HEK293 (cell line): ENCODE measurements around the gene HLA-DMB.

Source experiments
- ATF2 ChIP-seq: fragments of 450-650 bp; formaldehyde crosslinking; IDR thresholded peaks from 2 replicates; pipeline ENCODE4 v1.5.1; 2016; ENCODE audit warnings: missing biosample characterization, missing genetic modification characterization, low read depth
- BCL11A ChIP-seq: fragments of 450-650 bp; formaldehyde crosslinking; IDR thresholded peaks from 2 replicates; pipeline ENCODE4 v1.5.1; 2016; ENCODE audit warnings: low read depth, missing biosample characterization, missing genetic modification characterization
- BCL11B ChIP-seq: fragments of 450-650 bp; formaldehyde crosslinking; IDR thresholded peaks from 2 replicates; pipeline ENCODE4 v1.5.1; 2016; ENCODE audit warnings: low read depth, missing biosample characterization, missing genetic modification characterization
- HOXD13 ChIP-seq: sonication (generic); formaldehyde crosslinking; IDR thresholded peaks from 2 replicates; pipeline ENCODE4 v1.8.0; 2022; ENCODE audit warnings: missing genetic modification reagents, borderline replicate concordance
- KLF1 ChIP-seq: fragments of 450-650 bp; formaldehyde crosslinking; IDR thresholded peaks from 2 replicates; pipeline ENCODE4 v1.5.1; 2016; ENCODE audit warnings: missing biosample characterization, missing genetic modification characterization
- SP2 ChIP-seq: fragments of 450-650 bp; formaldehyde crosslinking; IDR thresholded peaks from 2 replicates; pipeline ENCODE4 v1.5.1; 2016; ENCODE audit warnings: missing biosample characterization, missing genetic modification characterization
- YY1 ChIP-seq: fragments of 450-650 bp; formaldehyde crosslinking; IDR thresholded peaks from 2 replicates; pipeline ENCODE4 v1.5.1; 2018; ENCODE audit warnings: missing biosample characterization, missing genetic modification characterization
- ZBTB1 ChIP-seq: fragments of 450-650 bp; formaldehyde crosslinking; IDR thresholded peaks from 2 replicates; pipeline ENCODE4 v1.5.1; 2016; ENCODE audit warnings: missing biosample characterization, missing genetic modification characterization
- ZBTB10 ChIP-seq: fragments of 450-650 bp; formaldehyde crosslinking; IDR thresholded peaks from 2 replicates; pipeline ENCODE4 v1.5.1; 2016; ENCODE audit warnings: missing biosample characterization, missing genetic modification characterization
- ZNF132 ChIP-seq: fragments of 450-650 bp; formaldehyde crosslinking; IDR thresholded peaks from 2 replicates; pipeline ENCODE4 v1.5.1; 2017; ENCODE audit warnings: missing biosample characterization, missing genetic modification characterization, borderline replicate concordance
- ZNF133 ChIP-seq: fragments of 450-650 bp; formaldehyde crosslinking; IDR thresholded peaks from 2 replicates; pipeline ENCODE4 v1.5.1; 2016; ENCODE audit warnings: missing biosample characterization, missing genetic modification characterization
- ZNF18 ChIP-seq: fragments of 450-650 bp; formaldehyde crosslinking; IDR thresholded peaks from 2 replicates; pipeline ENCODE4 v1.5.1; 2016; ENCODE audit warnings: missing biosample characterization, missing genetic modification characterization
- ZNF184 ChIP-seq: fragments of 450-650 bp; IDR thresholded peaks from 2 replicates; pipeline ENCODE4 v1.5.1; 2018; ENCODE audit warnings: missing biosample characterization, mild to moderate bottlenecking, missing genetic modification characterization
- ZNF266 ChIP-seq: fragments of 450-650 bp; formaldehyde crosslinking; IDR thresholded peaks from 2 replicates; pipeline ENCODE4 v1.5.1; 2016; ENCODE audit warnings: missing biosample characterization, missing genetic modification characterization, low read depth
- ZNF280D ChIP-seq: fragments of 450-650 bp; formaldehyde crosslinking; IDR thresholded peaks from 2 replicates; pipeline ENCODE4 v1.5.1; 2016; ENCODE audit warnings: missing biosample characterization, missing genetic modification characterization
- ZNF292 ChIP-seq: fragments of 450-650 bp; formaldehyde crosslinking; IDR thresholded peaks from 2 replicates; pipeline ENCODE4 v1.5.1; 2016; ENCODE audit warnings: low read depth, missing biosample characterization, missing genetic modification characterization, borderline replicate concordance
- ZNF423 ChIP-seq: fragments of 450-650 bp; formaldehyde crosslinking; IDR thresholded peaks from 2 replicates; pipeline ENCODE4 v1.5.1; 2016; ENCODE audit warnings: missing biosample characterization, missing genetic modification characterization
- ZNF514 ChIP-seq: fragments of 450-650 bp; formaldehyde crosslinking; IDR thresholded peaks from 2 replicates; pipeline ENCODE4 v1.5.1; 2016; ENCODE audit warnings: missing biosample characterization, missing genetic modification characterization
- ZNF529 ChIP-seq: fragments of 450-650 bp; formaldehyde crosslinking; IDR thresholded peaks from 2 replicates; pipeline ENCODE4 v1.5.1; 2017; ENCODE audit warnings: missing genetic modification characterization, missing biosample characterization; ENCODE audit not compliant: insufficient replicate concordance
- ZNF548 ChIP-seq: fragments of 450-650 bp; formaldehyde crosslinking; IDR thresholded peaks from 2 replicates; pipeline ENCODE4 v1.5.1; 2016; ENCODE audit warnings: missing biosample characterization, missing genetic modification characterization
- ZNF624 ChIP-seq: fragments of 450-650 bp; formaldehyde crosslinking; IDR thresholded peaks from 2 replicates; pipeline ENCODE4 v1.5.1; 2017; ENCODE audit warnings: missing biosample characterization, missing genetic modification characterization
- ZNF629 ChIP-seq: fragments of 450-650 bp; formaldehyde crosslinking; IDR thresholded peaks from 2 replicates; pipeline ENCODE4 v1.5.1; 2017; ENCODE audit warnings: missing biosample characterization, missing genetic modification characterization
- ZNF670 ChIP-seq: fragments of 450-650 bp; formaldehyde crosslinking; IDR thresholded peaks from 2 replicates; pipeline ENCODE4 v1.5.1; 2016; ENCODE audit warnings: missing biosample characterization, missing genetic modification characterization, low read depth
- ZNF692 ChIP-seq: fragments of 450-650 bp; formaldehyde crosslinking; IDR thresholded peaks from 2 replicates; pipeline ENCODE4 v1.5.1; 2016; ENCODE audit warnings: missing biosample characterization, missing genetic modification characterization
- ZNF707 ChIP-seq: fragments of 450-650 bp; formaldehyde crosslinking; IDR thresholded peaks from 2 replicates; pipeline ENCODE4 v1.5.1; 2016; ENCODE audit warnings: missing biosample characterization, missing genetic modification characterization
- ZNF747 ChIP-seq: fragments of 450-650 bp; formaldehyde crosslinking; IDR thresholded peaks from 2 replicates; pipeline ENCODE4 v1.5.1; 2016; ENCODE audit warnings: missing biosample characterization, missing genetic modification characterization
- ZNF776 ChIP-seq: fragments of 450-650 bp; formaldehyde crosslinking; IDR thresholded peaks from 2 replicates; pipeline ENCODE4 v1.5.0; 2017; ENCODE audit warnings: missing biosample characterization, missing genetic modification characterization, borderline replicate concordance
- ZNF791 ChIP-seq: fragments of 450-650 bp; formaldehyde crosslinking; IDR thresholded peaks from 2 replicates; pipeline ENCODE4 v1.5.1; 2016; ENCODE audit warnings: missing biosample characterization, missing genetic modification characterization
- ZNF843 ChIP-seq: fragments of 450-650 bp; formaldehyde crosslinking; IDR thresholded peaks from 2 replicates; pipeline ENCODE4 v1.5.1; 2016; ENCODE audit warnings: missing biosample characterization, missing genetic modification characterization

Gene HLA-DMB

GRCh38 chr6:32969685-32970412 lies 29.0 kb upstream of the HLA-DMB start (continued):
- peak; percentile 87 for TF ChIP-seq ZNF629 (tag by site-specific recombination)
- peak; percentile 89 for TF ChIP-seq ZNF423 (tag by site-specific recombination)
- TF ChIP-seq KLF1 = peak; percentile 34; the same call in 1 of the 2 replicates
- TF ChIP-seq ZNF843 (tag by site-specific recombination) = 0 out of 2 replicates have a peak, but pooled peaks have one; percentile 63
- TF ChIP-seq ZNF791 = no peak
- TF ChIP-seq ZNF548 (tag by site-specific recombination) = no peak
- 0 out of 2 replicates have a peak, but pooled peaks have one; percentile 6 for TF ChIP-seq ZNF692 (tag by site-specific recombination)
- TF ChIP-seq ZBTB1 = no peak
- peak; percentile 53; the same call in 1 of the 2 replicates for TF ChIP-seq ZNF18 (tag by site-specific recombination)
- peak; percentile 83 for TF ChIP-seq YY1 (tag by site-specific recombination)
- TF ChIP-seq ZNF292 (tag by site-specific recombination) = no peak
- TF ChIP-seq ATF2 (tag by site-specific recombination) = no peak
- no peak for TF ChIP-seq ZNF776
- TF ChIP-seq ZNF133 (tag by site-specific recombination) = no peak
- no peak; the same call in none of the 2 replicates for TF ChIP-seq BCL11A
- TF ChIP-seq ZNF670 (tag by site-specific recombination) = no peak
- no peak for TF ChIP-seq ZNF747 (tag by site-specific recombination)
- no peak for TF ChIP-seq ZNF266 (tag by site-specific recombination)
- no peak for TF ChIP-seq HOXD13
- 0 out of 2 replicates have a peak, but pooled peaks have one; percentile 19 for TF ChIP-seq BCL11B
- no peak for TF ChIP-seq ZNF529 (tag by site-specific recombination)
- TF ChIP-seq ZNF707 (tag by site-specific recombination) = no peak
- no peak for TF ChIP-seq ZNF514 (tag by site-specific recombination)
- TF ChIP-seq ZNF624 = peak; percentile 46; the same call in 1 of the 2 replicates
- no peak for TF ChIP-seq ZNF280D
- TF ChIP-seq ZNF184 (tag by site-specific recombination) = 0 out of 2 replicates have a peak, but pooled peaks have one; percentile 3
- no peak for TF ChIP-seq ZBTB10 (tag by site-specific recombination)
- TF ChIP-seq ZNF132 (tag by site-specific recombination) = no peak
- TF ChIP-seq SP2 (tag by site-specific recombination) = peak; percentile 67
